GM21528 (cell line): ENCODE data around the gene MSI2.

ENCODE experiments used
- ATAC-seq: cut with Tn5 transposase; IDR thresholded peaks from one replicate; pipeline ENCODE4 v1.9.1; 2021; ENCODE audit warnings: mild to moderate bottlenecking, moderate library complexity; ENCODE audit not compliant: unreplicated experiment, low FRiP score

The MSI2 gene

GRCh38 chr17:57313097-57313835, 56.9 kb downstream of the MSI2 start:
- ATAC-seq: no peak

DNA sequence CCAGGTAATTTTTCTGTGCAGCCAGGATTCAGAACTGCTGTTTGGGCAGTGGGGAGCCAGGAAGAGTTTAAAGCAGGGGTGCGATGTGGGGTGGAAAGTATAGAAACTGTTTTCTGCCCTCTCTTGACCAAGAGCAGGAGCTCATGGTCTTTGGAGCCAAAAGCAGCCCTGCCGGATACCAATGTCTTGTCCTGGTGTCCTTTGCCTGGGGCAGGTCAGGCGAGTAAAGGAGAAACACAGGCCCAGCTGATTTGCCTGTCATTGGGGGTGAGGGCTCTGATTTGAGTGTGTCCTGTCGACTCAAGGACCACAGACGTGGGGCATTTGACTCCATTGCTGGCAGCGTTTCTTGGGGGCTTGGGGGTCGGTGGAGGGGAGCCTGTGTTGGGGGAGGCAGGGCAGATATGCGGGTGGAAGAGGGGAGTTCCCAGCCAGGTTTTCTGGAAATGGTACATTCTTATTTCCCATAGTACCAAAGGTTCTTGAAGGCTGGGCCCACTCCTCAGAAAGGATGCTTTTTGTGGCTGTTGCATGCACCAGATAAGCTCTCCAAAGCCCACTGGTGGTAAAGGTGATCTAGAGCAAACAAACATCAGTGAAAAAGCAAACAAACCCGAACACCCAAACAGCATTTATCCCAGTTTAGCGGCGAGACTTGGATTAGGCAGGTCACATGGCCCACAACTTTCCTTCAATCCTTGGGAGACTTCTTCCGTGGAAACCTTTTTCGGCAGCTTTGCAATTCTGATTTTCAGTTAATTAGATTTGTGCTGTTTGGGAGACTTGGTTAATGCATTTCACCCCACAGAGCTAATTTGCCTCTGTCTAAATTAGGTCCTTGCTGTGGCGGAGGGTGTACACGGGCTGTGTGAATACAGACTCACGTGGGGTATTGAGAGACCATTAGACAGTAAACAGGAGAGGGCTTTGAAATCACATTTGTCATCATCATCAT, 59.0 kb downstream of the MSI2 start:
- ATAC-seq: no peak

DNA sequence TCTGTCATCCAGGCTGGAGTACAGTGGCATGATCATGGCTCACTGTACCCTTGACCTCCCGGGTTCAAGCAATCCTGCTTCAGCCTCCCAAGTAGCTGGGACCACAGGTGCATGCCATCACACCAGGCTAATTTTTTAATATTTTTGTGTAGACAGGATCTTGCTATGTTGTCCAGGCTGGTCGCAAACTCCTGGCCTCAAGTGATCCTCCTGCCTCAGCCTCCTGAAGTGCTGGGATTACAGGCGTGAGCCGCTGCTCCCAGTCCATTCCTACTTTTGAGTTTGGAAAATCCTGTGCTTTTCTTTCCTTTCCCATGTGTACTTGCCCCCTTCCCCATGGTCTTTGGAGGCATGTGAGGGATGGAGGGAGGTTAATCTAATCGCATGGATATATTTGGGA, 60.0 kb downstream of the MSI2 start:
- no peak for ATAC-seq

GRCh38 chr17:57317079-57317478, 60.8 kb downstream of the MSI2 start:
- ATAC-seq: no peak

DNA sequence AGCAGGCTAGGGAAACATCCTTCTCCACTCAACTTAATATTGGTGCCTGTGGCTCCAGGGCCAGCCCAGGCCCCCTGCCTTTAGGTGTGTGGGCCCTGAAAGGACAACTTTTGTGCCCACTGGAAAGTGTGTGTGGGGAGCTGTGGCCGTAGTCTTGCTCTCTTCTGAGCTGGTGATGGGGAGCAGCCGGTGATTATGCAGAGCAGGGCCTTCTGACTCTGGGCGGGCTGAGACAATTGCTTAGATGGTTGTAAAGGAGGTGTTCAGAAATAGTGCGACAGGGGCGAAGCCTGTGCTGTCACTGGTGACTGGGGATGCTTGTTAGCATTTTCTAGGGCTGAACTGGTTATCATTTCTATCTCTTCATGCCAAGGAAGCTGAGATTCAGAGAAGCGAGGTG, 62.6 kb downstream of the MSI2 start:
- ATAC-seq: no peak

DNA sequence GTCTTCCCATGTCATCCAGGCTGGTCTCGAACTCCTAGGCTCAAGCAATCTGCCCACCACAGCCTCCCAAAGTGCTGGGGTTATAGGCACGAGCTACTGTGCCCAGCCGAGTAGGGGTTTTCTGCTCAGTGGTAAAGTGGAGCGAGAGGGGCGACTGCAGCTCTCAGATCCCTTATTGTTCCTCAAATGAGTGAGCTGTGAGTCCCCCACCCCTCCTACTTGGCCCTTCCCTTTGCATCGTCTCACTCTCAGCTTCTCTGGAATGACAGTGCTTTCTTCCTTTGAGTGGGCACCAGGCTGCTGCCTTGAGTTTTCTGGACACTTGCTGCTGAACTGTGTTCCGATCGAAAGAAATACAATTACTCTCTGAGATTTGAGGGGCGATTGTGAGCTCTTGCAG, 63.5 kb downstream of the MSI2 start:
- no peak for ATAC-seq

DNA sequence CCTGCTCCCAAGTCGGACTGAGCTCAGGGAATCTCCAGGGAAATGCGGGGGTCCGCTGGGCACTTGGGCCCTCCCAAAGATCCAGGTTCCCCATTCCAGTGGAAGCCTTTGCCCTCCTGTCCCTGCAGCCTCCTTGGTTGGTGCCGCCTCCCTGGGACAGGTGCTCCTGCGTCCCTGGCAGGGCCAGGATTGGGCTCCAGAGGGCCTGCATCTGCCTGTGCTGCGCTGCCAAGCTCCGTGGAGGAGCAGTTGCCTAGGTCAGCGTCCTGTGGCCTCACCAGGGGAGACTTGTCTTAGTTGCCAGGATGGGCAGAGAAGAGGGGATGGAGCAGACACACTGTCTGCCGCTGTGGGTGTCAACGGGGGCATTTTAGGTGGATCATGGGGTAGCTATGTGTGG, 67.1 kb downstream of the MSI2 start:
- ATAC-seq: no peak

GRCh38 chr17:57324060-57324459, 67.7 kb downstream of the MSI2 start:
- ATAC-seq: no peak

DNA sequence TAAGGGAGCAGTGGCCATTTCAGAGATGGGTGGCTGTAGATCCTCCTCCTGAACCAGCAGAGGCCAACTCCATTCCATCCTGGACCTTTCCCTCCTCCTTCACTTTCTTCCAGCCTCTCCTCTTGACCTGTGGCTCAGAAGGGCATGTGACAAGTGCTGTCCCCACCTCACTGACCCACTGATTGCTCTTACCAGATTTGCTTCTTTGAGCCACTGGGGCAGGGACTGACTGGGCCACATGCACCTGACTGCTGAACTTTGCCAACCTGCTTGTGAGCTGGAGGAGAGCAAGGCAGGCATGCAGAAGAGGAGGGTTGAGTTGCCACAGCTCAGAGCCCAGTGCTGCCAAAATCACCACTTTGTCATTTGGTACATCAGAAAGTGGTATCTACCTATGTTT, 68.3 kb downstream of the MSI2 start:
- ATAC-seq: no peak

- ATAC-seq: no peak
Measured at GRCh38 chr17:57326336-57326735, 70.0 kb downstream of the MSI2 start.

DNA sequence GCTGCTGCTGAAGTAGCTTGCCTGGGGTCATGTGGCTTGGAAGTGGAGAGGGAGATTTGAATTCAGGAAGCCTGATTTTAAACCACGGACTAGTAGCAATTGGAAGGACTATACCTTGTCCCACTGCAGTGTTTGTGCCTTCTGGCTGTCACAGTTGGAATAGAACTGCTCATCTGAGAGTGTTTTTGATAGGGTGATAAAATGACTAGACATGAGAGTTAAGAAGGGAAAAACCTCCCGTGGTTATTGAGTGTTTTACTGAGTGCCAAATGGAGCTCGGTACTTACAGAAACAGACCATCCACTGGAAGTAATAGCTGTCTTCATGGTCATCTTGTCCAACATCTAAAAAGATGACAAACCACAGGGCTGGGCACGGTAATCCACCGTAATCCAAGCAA, 70.4 kb downstream of the MSI2 start:
- no peak for ATAC-seq

- no peak for ATAC-seq
Measured at GRCh38 chr17:57327176-57327970, 71.0 kb downstream of the MSI2 start.

- ATAC-seq: no peak
Measured at GRCh38 chr17:57328109-57328882, 72.0 kb downstream of the MSI2 start.

GRCh38 chr17:57329380-57330214, 73.3 kb downstream of the MSI2 start:
- ATAC-seq: no peak

GRCh38 chr17:57330587-57330986, 74.3 kb downstream of the MSI2 start:
- ATAC-seq: no peak

DNA sequence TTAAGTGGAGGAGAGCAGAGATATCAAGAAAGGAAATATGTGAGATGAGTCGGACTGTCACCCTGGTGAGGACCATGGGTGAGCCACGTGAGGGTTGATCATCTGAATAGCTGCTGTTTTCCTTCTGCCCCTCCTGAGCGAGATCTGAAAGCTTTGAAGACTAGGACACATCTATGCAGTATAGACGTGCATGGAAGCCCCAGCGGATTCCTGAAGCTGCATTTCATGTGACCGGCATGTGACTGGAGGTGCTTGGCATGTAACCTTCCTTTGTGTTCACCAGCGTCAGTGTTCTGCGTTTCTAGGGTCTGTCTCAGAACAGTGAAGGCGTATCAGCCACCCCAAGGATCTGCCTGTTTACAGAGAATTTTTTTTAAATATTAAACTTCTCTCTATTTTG, 75.1 kb downstream of the MSI2 start:
- ATAC-seq: no peak

- ATAC-seq: no peak
Measured at GRCh38 chr17:57332501-57332900, 76.2 kb downstream of the MSI2 start.

DNA sequence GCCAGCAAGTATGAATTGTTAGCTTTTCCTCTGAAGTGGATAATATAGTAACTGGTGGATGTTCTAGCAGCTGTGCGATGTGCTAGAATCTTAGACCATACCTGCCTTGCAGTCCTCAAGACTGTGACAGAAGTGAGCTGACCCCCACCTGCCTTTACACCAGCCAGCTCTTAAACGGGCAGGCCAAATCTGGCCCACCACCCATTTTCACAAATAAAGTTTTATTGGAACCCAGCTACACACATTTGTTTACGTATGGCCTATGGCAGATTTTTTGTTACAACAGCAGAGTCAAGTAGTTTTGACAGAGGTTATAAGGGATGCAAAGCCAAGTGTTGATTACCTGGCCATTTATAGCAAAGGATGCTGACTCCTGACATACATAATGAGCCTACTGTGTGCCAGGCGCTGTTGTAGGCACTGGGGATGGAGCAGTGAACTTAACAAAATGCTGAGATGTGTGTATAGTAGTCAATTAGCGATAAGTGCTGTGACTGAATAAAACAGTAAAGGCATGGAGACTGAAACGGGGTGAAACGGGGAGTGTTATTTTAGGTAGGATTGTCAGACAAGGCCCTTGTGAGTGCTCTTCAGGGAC, 79.0 kb downstream of the MSI2 start:
- no peak for ATAC-seq

DNA sequence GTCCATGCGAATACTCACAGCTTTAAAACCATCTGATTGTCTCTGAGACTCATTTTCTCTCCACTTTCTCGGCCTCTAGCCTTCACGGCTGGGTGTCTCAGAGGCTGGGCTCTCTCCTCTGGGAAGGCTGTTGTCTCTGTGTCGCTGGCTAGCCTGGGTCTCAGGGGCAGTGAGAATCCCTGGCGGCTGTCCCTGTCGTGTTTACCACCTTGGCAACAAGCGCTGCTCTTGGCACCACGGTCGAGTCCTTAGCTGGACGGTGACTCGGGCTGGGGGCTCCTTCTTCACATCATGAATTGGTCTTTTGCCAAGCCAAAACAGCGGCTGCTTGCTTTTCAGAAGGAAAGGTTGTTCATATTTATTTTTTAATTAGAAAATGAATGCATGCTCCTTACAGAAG, 81.1 kb downstream of the MSI2 start:
- ATAC-seq: no peak
